ENCODE data around the gene ATP8B4. TPM values are rescaled to one million over a fixed set of nuclear protein-coding genes. Genes with fewer than 3 reads are reported as not detected.

Gene ATP8B4
- total and polyA plus RNA-seq, 10 of the 15 experiments (the other 5 are each of a cell fraction or from before 2014, with no cell fraction given) = 0.02 to 0.94 (median 0.19) TPM

DNA sequence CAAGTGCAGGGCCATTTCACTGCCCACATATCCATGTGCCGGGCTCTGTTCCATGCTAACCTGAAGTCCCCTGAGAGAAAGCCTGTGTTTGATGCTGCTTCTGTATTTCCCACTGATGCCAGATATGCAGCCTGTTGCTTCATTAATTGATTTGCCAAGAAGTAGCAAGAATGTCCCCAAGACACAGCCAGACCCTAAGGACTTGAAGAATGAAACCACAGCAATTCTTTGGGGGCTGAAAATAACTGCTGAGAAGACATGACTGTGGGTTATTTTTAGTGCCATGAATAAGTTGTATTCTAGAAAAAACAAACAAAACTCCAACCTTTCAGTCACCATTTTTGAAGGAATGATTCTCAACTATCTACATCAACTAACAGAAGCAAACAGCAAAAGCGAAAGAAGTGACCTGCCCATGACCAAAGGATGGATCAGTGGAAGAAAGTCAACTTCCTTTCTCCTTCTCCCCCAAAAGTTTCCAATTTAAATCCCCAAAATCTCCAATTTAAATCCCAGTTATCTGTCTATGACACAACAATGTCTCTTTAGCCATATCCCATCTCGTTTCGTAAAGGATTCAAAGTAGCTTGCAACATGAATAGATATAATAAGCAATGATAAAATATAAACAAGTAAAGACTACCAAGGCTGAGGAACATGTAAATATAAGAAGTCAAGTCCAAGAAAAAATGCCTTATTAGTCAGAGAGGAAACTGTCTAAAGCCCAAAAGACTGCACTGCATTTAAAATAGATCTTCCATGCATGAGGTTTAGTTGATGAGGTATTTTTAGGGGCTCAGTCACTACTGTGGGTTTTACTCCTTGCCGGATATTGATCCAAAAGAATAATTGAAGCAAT lies 271.4 kb downstream of the ATP8B4 start:
- no peak overlapping the region for H3K9ac ChIP-seq (ENCODE audit: control insufficient read depth, insufficient read depth, low read length)
- no peaks in the 10 kb centered on the region for H3K27me3 ChIP-seq (replicated peaks in 1 of 2; ENCODE audit: control insufficient read depth in 2 of 2, insufficient read depth in 2 of 2, low read length in 1 of 2)
- no peak overlapping the region for H3K4me3 ChIP-seq
- no peaks in the 10 kb centered on the region for H3K9me3 ChIP-seq (replicated peaks; ENCODE audit: control insufficient read depth, insufficient read depth, low read length)
- BruUV-seq (replicated peaks) = no TSS peak
- H2AFZ ChIP-seq (ENCODE audit: control insufficient read depth, low read depth, low read length) = no peak overlapping the region
- ChIA-PET RAD21 (ENCODE audit: unreplicated experiment) (no interaction called here), SMC1A (ENCODE audit: uncharacterized antibody, unreplicated experiment) (no interaction called here), CTCF (no interaction called here), POLR2A (no interaction called here)
- intact Hi-C loops (cut with micrococcal nuclease; ENCODE audit: unreplicated experiment) (no loop called here), in situ Hi-C loops (cut with MboI) (no loop called here)
- H3K4me1 ChIP-seq (ENCODE audit: control insufficient read depth, insufficient read depth, low read length) = no peaks in the 10 kb centered on the region
- H4K20me1 ChIP-seq (ENCODE audit: control insufficient read depth, insufficient read depth) = no peaks in the 10 kb centered on the region
- ATAC-seq (no peak), DNase-seq (ENCODE audit: low read depth, low spot score) (no peak), FAIRE-seq (no peak)
- H3K4me2 ChIP-seq (ENCODE audit: control insufficient read depth, insufficient read depth) = no peak overlapping the region
- H3K27ac ChIP-seq (ENCODE audit: control insufficient read depth, insufficient read depth) = no peak overlapping the region
- H3K36me3 ChIP-seq (ENCODE audit: control insufficient read depth in 2 of 2, insufficient read depth in 2 of 2, low read length in 1 of 2) = no peaks in the 10 kb centered on the region
- TF ChIP-seq PAX5 (IDR thresholded peaks at IDR 0.05; ENCODE audit: borderline replicate concordance, low read depth, low read length) (no peak), FOXK2 (IDR thresholded peaks at IDR 0.05) (no peak), CREB1 (IDR thresholded peaks at IDR 0.05; ENCODE audit: low read depth) (no peak), RAD51 (IDR thresholded peaks at IDR 0.05) (no peak), NKRF (conservative IDR thresholded peaks at IDR 0.05) (no peak), EGR1 (IDR thresholded peaks at IDR 0.05; ENCODE audit: borderline replicate concordance in 1 of 2, low read depth in 2 of 2, low read length in 2 of 2) (no peak), SPI1 (IDR thresholded peaks at IDR 0.05; ENCODE audit: borderline replicate concordance, insufficient read depth, low read depth, low read length) (no peak), YY1 (IDR thresholded peaks at IDR 0.05; ENCODE audit: low read depth, low read length) (no peak), POU2F2 (IDR thresholded peaks at IDR 0.05; ENCODE audit: borderline replicate concordance, low read depth, low read length) (no peak), POLR2AphosphoS5 (IDR thresholded peaks at IDR 0.05; ENCODE audit: low read length) (no peak), RB1 (IDR thresholded peaks at IDR 0.05; ENCODE audit: borderline replicate concordance) (no peak), HDAC2 (IDR thresholded peaks at IDR 0.05) (no peak), DPF2 (IDR thresholded peaks at IDR 0.05) (no peak), POLR2A (IDR thresholded peaks at IDR 0.05; ENCODE audit: low read depth, low read length) (no peak), FOS (IDR thresholded peaks at IDR 0.05; ENCODE audit: borderline replicate concordance, extremely low read depth, insufficient read length) (no peak)
- TF ChIP-seq, protein P1, sequence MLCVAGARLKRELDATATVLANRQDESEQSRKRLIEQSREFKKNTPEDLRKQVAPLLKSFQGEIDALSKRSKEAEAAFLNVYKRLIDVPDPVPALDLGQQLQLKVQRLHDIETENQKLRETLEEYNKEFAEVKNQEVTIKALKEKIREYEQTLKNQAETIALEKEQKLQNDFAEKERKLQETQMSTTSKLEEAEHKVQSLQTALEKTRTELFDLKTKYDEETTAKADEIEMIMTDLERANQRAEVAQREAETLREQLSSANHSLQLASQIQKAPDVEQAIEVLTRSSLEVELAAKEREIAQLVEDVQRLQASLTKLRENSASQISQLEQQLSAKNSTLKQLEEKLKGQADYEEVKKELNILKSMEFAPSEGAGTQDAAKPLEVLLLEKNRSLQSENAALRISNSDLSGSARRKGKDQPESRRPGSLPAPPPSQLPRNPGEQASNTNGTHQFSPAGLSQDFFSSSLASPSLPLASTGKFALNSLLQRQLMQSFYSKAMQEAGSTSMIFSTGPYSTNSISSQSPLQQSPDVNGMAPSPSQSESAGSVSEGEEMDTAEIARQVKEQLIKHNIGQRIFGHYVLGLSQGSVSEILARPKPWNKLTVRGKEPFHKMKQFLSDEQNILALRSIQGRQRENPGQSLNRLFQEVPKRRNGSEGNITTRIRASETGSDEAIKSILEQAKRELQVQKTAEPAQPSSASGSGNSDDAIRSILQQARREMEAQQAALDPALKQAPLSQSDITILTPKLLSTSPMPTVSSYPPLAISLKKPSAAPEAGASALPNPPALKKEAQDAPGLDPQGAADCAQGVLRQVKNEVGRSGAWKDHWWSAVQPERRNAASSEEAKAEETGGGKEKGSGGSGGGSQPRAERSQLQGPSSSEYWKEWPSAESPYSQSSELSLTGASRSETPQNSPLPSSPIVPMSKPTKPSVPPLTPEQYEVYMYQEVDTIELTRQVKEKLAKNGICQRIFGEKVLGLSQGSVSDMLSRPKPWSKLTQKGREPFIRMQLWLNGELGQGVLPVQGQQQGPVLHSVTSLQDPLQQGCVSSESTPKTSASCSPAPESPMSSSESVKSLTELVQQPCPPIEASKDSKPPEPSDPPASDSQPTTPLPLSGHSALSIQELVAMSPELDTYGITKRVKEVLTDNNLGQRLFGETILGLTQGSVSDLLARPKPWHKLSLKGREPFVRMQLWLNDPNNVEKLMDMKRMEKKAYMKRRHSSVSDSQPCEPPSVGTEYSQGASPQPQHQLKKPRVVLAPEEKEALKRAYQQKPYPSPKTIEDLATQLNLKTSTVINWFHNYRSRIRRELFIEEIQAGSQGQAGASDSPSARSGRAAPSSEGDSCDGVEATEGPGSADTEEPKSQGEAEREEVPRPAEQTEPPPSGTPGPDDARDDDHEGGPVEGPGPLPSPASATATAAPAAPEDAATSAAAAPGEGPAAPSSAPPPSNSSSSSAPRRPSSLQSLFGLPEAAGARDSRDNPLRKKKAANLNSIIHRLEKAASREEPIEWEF (IDR thresholded peaks at IDR 0.05; ENCODE audit: insufficient replicate concordance, low read depth, low read length) = no peak
- H3K79me2 ChIP-seq (ENCODE audit: control insufficient read depth, insufficient read depth, low read length) = no peaks in the 10 kb centered on the region
- WGBS (ENCODE audit: insufficient coverage, insufficient replicate concordance, low lambda C conversion rate, missing lambda C conversion rate) = 58% methylated on average over 5 of the region's 5 CpGs

Measured in GM12878 (cell line).